Frontal cortex (tissue), 4 donors: ENCODE data around the gene HS3ST6. TPM values are rescaled to one million over a fixed set of nuclear protein-coding genes. Genes with fewer than 3 reads are reported as not detected.
"Not testable (repeated sequence)": the region's sequence is repeated elsewhere in the genome, so short reads cannot be mapped to it uniquely, and the experiment has no call there.

Source experiments
- DNase-seq, 2 donors: peaks; one replicate each; pipeline ENCODE4 v3.0.0; 2012; ENCODE audit warnings: low spot score in 2 of 2
- FAIRE-seq: peaks from 2 replicates; lab custom pipeline; 2012; peaks lifted over from hg19 to GRCh38; lab: Jason Lieb, UNC
- total RNA-seq: library from RNA; depleted of rRNA; stranded (reverse); fragments of >200 nt; gene quantifications from one replicate; pipeline ENCODE4 v1.2.3, GENCODE V29; 2014
- donor health status: control.
- donor health status: control.
- donor health status: control.

The HS3ST6 gene
- total RNA-seq, 1 donor from 2014 or later: not detected

DNA sequence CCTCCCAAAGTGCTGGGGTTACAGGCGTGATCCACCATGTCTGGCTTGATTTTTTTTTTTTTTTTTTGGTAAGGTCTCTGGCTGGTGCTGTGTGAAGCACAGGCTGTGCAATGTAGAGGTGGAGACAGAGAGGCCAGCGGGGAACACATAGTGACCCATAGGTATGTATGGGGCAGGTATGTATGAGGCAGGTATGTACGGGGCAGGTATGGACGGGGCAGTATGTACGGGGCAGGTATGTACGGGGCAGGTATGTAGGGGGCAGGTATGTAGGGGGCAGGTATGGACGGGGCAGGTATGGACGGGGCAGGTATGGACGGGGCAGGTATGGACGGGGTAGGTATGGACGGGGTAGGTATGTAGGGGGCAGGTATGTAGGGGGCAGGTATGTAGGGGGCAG lies 31.3 kb upstream of the HS3ST6 start:
- no peak for DNase-seq
- no peak for FAIRE-seq

DNA sequence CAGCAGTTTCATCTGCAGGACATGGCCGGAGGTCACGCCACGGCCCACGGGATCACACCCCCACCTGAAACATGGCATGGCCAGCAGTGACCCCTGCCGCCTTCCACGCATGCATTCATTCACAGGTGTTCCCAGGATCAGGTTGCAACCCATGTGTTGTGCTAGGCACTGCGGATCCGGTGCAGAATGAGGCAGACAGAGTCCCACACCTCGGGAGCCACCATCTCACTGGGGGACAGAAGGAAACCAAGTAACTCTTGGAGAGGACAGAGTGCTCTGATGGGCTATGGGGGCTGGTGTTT lies 29.1 kb upstream of the HS3ST6 start:
- no peak for DNase-seq
- FAIRE-seq: no peak

DNA sequence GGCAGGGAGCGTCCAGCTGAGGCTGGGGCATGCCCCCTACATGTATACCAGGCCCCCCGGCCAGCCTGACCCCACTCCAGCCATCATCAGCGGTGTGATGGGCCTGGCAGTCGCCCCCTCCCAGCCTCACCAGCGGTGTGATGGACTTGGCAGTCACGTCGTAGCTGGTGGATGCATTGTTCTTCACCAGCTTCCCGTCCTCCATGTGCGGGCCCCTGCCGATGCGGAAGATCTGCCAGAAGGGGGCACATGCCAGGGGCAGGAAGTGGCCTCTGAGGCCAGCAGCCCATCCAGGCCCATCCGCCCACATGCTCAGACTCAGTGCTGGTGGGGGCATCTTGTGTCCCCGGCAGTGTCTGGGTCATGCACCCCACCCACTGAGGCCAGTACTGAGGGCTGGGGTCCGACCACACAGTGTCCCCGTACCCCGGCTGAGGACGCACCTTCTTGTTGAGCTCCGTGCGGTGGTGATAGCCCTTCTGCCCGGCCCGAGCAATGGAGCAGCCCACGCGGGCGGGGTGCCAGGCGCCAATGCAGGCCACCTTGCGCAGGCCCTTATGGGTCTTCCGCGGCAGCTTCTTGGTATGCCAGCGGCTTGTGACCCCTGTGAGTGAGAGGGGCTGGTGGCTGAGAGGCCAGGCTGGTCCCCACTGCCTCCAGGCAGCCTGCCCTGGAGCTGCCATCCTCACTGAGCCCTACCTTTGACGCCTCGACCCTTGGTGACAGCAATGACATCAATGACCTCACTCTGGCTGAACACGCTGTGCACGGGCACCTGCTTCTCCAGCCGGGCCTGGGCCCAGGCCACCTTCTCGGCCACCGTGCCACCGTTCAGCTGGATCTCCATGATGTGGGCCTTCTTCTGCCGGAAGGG lies 28.5 kb upstream of the HS3ST6 start:
- DNase-seq: no peak

DNA sequence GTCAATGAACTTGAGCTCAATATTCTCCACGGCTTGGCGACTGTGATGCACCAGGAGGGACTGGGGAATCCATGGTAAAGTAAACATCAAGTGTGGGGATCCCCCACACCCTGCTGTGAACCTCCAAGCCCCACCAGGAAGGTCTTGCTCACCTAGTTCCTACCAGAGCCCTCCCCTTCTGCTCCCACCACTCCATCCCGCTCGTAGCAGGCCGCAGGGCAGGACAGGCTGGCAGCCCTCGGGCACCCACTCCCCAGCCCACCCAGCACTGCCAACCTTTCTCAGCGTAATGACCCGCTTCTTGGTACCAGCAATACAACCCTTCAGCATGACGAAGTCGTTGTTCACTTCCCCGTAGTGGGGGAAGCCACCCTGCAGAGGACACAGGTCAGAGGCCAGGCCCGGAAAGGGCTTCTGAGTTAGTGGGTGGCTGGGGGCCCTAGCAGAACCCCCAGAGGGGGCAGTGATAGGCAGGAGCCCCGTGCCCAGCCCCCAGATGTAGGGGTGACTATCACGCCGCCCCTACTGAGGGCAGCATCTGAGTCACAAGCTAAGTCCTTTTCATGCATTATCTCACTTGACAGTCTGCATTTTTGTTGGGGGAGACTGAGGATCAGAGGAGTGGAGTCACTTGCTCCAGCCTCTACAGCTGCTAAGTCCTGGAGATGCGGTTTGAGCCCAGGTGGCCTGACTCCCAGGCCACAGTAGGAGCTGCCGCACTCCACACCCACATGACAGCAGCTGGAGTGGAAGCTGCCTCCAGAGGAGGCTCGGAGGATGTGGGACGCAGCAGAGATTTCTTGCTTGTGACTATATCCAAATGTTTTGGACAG lies 27.6 kb upstream of the HS3ST6 start:
- DNase-seq (no peak), FAIRE-seq (no peak)

More for the DNA sequence above, 28.5 kb upstream of the HS3ST6 start:
- FAIRE-seq: no peak

DNA sequence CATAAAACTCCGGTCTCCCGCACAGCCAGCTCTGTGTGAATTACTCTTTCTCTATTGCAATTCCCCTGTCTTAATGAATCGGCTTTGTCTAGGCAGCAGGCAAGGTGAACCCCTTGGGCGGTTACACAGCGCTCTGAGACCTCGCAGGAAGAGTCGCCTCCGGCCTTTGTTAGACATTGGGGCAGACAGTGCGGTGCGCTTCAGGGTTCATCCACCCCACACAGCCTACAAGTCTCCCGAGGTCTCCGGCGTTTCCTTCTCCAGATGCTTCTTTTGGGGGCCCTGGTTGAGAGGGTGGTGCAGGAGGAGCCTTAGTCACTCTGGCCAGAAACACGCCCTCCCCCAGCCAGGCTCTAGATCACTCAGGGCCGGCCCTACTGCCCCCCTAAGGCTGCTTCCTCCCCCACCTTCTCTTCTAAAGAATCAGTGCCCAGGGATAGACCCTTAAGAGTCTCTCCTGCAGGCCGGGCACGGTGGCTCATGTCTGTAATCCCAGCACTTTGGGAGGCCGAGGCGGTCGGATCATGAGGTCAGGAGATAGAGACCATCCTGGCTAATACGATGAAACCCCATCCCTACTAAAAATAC lies 26.5 kb upstream of the HS3ST6 start:
- FAIRE-seq (no peak), DNase-seq (no peak)

DNA sequence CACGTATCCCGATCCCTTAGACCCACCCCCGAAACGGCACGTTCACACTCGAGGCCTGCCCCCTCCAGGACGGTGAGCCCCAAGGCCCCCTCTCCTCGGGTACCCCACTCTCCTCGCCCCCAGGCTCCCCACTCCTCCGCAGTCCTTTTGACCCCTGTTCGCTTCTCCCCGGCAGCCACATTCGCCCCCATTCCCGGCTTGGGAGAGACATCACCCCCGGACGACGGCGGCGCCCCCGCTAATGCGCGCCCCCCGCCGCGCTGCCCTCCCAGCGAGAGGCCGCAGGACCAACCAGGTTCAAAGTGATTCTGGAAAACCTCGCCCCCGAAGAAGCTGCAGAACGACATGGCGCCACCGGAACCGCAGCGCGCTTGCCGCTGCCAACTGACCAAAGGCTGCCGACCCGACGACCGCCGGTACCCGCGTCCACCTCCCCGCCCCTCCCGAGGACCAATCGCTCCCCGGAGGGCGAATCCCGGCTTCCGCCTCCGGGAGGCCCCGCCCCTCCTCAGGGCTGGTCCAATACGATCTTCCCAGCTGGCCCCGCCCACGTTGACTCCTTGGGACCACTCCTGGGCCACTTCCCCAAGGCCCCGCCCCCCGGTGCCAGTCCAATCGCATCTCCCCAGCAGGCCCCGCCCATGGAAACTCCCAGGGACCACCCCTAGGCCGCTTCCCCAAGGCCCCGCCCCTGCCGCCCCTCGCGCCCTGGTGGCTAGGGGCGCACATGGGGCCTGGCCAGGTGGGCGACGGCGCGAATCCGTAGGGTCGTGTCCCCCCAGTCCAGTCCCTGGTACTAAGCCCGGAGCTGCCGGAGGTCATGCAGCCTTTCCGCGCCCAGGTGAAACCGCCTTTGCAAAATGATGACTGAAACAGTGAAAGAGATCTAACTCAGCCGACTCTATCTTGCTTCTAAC lies 24.9 kb upstream of the HS3ST6 start, which contains the start of gene MSRB1:
TSS of gene MSRB1 (minus strand) at position 390 of the 917 bp plus-strand sequence. CDS start at position 347, 43 bp downstream.
- FAIRE-seq (peak; percentile 8), DNase-seq (peak; percentile 99 to 100)

DNA sequence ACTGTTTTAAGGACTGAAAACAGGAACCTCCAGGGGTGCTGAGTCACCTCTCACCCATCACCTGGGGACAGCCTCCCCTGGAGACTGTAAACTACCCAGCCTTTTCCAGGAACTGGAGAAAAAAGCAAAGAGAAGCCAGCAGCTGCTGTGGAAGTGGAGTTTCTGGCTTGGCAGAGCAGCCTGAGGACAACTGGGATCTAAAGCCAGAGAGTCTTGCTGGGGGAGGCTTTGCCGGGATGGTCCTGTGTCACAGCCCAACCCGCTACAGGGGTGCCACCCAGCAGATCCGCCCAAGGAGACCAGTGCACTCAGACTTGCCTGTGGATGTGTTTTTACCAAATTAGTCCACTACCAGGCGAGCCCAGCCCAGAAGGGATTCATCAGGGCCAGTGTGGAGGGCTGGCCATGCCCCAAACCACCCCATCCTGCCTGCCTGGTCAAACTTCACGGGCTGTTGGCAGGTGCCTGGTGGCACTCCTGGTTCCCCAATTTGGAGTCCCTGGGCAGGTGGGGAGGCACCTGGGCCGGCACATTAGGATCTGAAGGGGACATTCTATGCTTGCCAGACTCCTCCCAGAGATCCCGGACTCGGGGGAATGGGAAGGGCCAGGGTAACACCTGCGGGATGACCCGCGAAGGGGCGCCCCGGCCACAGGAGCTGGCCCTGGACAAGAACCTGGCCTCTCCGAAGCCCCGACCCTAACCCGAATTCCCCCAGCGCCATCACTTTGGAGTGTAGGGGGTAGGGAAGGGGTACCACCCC lies 24.0 kb upstream of the HS3ST6 start:
- DNase-seq: no peak
- no peak for FAIRE-seq

DNA sequence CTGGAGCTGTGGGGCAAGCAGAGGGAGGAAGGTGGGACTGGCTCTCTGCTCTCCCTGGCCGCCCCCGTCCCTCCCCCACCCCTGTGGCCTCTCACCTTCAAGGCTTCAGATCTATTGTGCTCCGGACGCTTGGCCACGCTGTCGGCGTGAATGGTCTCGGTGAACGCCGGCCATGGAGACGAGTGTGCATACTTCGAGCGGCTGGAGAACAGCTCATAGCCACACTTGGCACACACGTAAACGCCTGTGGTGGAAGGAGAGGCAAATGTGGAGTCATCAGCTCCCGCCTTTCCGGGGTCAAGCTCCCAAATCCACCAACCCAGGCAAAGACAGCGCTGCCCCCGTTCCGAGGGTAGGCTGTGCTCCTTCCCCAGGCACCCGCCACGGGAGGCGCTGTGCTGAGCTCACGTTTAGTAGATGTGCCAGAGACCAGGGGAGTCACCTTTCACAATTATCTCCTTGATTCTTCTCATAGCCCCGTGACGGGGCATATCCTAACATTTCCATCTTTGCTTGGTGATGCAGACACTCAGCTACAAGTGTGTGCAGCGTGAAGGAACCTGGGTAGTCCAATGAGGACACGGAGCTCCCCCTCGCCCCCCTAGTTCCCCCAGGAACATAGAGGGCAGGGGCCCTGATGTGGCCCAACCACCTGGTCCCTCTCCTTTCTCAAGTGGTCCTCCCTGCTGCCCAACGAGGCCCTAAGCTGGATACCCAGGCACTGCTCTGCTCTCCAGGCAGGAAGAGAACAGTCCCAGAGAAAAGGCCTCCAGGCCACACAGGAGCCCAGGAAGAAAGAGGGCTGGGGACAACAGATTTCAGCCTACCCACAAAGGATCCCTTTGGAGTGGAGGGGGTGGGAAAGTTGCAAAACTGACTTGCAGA lies 23.2 kb upstream of the HS3ST6 start:
- FAIRE-seq (no peak), DNase-seq (no peak)

DNA sequence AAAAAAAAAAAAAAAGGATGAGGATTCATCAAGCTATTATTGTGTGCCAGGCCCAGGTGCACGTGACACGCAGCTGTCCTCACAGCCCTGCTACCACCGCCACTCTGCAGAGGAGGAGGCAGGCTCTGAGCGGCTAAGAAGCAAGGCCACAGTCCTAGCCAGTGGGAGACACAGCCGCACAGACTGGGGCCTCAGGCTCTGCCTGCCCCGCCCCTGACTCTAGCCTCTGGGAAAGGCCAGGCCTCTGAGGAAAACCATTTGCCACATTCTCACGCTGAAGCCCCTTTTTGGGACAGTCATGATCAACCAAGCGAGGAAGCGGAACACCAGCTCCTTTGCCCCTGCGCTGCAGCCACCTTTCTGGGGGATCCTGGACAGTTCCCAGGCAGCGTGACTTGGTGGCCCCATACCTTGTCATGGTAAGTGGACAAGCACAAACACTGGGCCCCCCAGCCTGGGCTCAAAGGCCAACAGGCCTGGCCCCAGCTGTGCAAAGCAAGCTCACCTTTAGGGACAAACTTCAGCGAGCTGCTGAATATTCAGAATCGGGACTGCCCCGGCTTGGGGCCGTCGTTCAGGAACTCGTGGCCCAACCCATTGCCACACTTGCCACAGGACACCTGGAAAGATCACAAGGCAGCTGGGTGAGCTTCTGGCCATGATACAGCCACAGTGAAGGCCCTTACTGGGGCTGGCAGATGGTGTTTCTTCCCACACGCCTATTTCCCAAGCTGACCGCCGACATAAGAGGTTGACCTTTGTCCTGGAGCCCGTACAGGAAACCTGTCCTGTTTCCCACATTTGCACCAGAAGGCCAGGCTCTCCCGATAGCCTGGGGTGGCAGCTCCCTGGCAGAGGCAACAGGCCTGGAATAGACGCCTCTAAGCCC lies 22.3 kb upstream of the HS3ST6 start:
- FAIRE-seq: no peak
- no peak for DNase-seq

DNA sequence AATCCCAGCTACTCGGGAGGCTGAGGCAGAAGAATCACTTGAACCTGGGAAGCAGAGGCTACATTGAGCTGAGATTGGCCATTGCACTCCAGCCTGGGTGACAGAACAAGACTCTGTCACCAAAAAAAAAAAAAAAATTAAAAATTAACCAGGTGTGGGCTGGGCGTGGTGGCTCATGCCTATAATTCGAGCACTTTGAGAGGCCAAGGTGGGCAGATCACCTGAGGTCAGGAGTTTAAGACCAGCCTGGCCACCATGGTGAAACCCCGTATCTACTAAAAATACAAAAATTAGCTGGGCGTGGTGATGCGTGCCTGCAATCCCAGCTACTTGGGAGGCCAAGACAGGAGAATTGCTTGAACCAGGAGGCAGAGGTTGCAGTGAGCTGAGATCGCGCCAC lies 21.6 kb upstream of the HS3ST6 start:
- FAIRE-seq, DNase-seq: not testable (repeated sequence)

DNA sequence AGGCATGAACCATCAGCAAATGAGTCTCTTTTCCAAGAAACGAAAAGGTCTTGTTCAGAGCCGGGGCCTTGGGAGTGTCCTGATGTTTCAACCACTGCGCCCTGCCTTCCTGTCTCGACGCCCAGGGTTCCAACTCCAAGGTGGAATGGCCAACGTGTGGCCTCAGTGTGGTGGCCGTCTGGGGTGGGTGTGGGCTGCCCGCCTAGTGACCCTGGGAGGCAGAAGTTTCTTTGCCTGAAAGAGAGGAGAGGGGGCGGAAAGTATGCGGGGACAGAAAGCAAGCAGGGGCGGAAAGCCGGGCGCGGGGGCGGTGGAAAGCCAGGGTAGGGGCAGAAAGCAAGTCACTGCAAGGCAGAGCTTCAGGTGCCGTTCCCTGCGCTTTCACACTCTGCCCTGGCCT lies 20.7 kb upstream of the HS3ST6 start:
- FAIRE-seq: no peak

DNA sequence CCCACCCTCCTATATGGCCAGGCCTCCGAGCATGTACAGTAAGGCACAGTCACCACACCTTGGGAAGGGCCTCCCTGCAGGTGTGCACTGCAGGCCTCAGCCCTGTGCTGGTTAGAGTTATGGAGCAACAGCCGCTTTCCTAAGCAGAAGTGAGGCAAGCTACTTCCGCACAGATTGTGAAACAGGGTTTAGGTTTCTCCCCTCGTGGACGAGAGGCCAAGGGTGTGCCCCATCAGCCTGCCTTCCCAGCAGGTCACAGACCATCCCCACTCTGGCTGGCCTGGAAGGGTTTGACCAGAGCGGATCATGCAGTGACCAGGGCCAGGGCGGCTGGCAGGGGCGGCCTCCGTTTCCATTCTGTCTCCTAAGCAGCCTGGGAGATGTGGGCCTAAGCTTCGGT lies 20.1 kb upstream of the HS3ST6 start:
- FAIRE-seq (no peak), DNase-seq (no peak)

More for the DNA sequence above, 20.7 kb upstream of the HS3ST6 start:
- no peak for DNase-seq

DNA sequence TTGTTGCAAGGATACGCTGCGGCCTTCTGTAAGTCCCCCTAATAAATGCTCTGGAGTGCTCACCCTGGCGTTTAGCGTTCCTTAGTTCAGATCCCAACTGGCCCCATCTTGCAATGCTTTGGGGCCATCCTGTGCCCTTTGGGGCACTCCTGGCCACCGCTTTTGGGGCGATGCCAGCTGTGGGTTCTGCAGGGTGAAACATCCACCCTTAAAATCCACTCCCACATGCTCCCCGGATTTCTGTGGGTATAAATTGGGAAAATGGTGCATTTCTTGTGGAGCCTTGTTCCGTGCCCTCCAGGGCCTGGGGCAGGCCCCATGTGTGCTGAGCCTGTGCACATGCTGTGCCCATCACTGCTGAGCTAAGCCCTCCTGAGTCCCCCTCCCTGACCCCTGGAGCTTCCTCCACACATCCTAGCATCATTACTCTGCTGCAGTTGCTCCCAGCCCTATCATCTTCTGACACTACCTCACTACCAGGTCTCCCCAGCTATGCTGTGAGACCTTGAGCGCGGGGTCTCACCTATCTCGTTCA lies 18.8 kb upstream of the HS3ST6 start:
- FAIRE-seq (no peak), DNase-seq (no peak)

DNA sequence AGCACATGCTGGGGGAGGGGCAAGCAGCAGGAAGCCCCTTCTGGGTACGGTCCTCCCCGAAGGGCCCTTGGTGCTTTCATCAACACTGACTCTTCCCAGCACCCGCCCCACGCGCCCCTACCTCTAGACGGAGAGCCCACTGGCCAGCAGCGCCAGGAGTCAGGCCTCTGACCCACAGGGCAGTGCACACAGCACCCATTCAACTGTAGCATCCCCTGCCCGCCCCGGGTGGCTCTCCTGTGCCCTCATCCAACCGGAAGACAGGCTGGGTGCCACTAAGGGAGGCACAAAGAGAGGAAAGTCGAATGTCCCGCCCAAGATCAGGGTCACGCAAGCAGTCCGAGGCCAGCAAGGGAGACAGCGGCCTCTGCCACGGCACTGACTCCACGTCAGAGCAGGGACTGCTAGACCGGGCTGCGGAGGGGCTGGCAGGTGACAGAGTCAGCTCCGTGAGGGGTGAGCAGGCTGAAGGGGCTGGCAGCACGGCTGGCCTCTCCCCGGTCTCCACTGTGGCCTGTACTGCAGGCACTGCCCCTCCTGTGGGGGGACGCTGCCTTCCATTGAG lies 15.0 kb upstream of the HS3ST6 start:
- no peak for DNase-seq
- no peak for FAIRE-seq

DNA sequence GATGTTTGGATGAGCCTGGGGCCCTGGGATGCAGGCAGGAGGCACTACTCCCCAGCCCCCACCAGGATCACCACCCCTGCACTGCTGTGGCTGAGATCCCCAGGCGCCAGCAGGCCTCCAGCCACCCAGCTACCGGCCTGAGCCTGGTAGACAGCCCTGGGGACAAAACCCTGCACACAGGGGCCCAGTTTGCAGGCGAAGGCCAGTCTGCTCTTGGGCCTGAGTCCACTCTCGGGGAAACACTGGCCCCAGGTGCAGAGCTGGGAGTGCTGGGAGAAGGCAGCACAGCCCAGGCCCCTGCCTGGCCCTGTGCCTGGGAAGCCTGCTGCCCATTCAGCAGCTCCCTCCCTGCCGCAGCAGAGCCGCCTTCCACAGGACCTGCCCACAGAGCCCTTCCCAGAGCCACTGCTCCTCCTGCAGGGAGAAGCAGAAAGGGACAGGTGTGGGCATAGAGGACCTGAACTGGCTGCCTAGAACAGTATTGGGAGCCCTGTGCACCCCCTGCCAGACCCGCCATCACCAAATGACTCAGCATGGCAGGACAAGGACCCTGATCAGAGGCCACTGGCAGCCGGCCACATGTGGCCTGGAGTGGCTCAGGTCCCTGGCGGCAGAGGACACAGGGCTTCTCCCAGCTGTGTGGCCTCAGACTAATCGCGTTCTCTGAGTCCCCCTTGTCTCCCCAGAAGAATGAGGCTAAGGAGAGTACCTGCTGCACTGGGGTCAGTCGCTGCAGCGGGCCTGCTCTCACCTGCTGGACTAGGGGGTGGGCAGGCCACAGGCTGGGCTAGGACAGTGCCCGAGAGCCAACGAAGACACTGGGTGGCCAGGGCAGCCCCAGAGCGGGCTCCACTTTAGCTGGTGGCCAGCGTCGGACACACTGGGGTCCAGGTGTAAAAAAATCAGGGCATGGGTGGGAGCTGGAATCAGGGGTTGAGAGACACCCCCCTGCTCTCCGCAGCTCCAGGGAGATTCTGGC lies 14.1 kb upstream of the HS3ST6 start:
- FAIRE-seq (no peak), DNase-seq (no peak)
